Nephron progenitor cell (in vitro differentiated cells): ENCODE measurements around the gene RAPGEF1.
A peak's percentile ranks its signal among the peaks of the same experiment; 100 is the strongest.

Experiments
- DNase-seq: peaks from one replicate; pipeline ENCODE4 v3.0.0; 2021
- H3K27ac Mint-ChIP-seq: 2 replicates; pipeline ENCODE4 v1.8.0; 2021; ENCODE audit warnings: mild to moderate bottlenecking, moderate library complexity, mixed read lengths
- H3K27me3 Mint-ChIP-seq: 2 replicates; pipeline ENCODE4 v1.8.0; 2021; ENCODE audit warnings: mild to moderate bottlenecking, low read depth, mixed read lengths; ENCODE audit not compliant: poor library complexity
- H3K36me3 Mint-ChIP-seq: 2 replicates; pipeline ENCODE4 v1.8.0; 2021; ENCODE audit warnings: low read depth, mixed read lengths
- H3K4me1 Mint-ChIP-seq: 2 replicates; pipeline ENCODE4 v1.8.0; 2021; ENCODE audit warnings: mixed read lengths
- H3K4me3 Mint-ChIP-seq: 2 replicates; pipeline ENCODE4 v1.8.0; 2021; ENCODE audit warnings: mild to moderate bottlenecking, moderate library complexity, mixed read lengths
- H3K9me3 Mint-ChIP-seq: 2 replicates; pipeline ENCODE4 v1.8.0; 2021; ENCODE audit warnings: mild to moderate bottlenecking, moderate library complexity, mixed read lengths
- TF ChIP-seq, protein P1 (sequence below): fragments of 200-600 bp; sonication (generic); IDR thresholded peaks from 2 replicates; pipeline ENCODE4 v1.5.0; 2021; ENCODE audit warnings: antibody characterized with exemption

RAPGEF1 gene, protein sequence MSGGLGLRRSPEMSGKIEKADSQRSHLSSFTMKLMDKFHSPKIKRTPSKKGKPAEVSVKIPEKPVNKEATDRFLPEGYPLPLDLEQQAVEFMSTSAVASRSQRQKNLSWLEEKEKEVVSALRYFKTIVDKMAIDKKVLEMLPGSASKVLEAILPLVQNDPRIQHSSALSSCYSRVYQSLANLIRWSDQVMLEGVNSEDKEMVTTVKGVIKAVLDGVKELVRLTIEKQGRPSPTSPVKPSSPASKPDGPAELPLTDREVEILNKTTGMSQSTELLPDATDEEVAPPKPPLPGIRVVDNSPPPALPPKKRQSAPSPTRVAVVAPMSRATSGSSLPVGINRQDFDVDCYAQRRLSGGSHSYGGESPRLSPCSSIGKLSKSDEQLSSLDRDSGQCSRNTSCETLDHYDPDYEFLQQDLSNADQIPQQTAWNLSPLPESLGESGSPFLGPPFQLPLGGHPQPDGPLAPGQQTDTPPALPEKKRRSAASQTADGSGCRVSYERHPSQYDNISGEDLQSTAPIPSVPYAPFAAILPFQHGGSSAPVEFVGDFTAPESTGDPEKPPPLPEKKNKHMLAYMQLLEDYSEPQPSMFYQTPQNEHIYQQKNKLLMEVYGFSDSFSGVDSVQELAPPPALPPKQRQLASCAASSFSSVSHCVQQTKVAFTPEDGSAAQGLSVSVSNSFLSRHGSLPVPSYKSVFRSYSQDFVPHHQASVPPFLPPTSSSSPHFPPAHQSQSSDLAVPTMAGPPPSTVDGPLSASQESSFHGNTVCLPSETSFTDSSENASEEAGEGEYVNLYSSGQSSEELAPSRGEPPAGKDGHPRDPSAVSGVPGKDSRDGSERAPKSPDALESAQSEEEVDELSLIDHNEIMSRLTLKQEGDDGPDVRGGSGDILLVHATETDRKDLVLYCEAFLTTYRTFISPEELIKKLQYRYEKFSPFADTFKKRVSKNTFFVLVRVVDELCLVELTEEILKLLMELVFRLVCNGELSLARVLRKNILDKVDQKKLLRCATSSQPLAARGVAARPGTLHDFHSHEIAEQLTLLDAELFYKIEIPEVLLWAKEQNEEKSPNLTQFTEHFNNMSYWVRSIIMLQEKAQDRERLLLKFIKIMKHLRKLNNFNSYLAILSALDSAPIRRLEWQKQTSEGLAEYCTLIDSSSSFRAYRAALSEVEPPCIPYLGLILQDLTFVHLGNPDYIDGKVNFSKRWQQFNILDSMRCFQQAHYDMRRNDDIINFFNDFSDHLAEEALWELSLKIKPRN (N-terminal part only)

DNA sequence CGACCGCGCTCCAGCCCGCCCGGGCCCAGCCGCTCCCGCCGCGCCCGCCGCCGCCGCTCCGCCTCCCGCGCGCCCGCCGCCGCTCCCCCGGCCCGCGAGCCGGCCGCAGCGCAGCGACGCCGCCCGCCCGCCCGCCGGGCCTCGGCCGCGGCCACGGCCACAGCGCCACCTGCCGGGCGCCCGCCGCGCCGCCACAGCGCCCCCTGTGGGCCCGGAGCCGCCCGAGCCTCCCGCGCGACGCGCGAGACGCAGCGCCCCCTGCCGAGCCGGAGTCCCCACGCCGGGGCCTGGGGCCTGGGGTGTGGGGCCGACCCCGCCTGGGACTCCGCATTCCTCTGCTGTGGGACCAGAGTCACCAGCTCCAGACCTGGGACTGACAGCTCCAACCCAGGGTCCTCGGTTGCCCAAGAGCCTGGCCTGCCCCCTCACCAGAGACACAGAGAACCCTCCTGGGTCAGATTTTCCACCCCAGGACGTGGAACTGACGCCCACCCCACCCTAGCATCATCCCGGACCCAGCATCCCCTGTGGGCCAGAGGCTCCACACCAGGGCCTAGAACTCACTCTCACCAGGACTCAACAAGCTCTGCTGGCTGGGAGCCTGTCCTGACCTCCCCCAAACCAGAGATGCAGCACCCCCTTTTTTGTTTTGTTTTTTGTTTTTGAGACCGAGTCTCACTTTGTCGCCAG, at the start of gene RAPGEF1:
TSS of gene RAPGEF1 (minus strand) at position 118 of the 690 bp plus-strand sequence. CDS start 246 bp downstream, outside the sequence.
- Mint-ChIP-seq H3K27me3 (peaks cover 10% of the 10 kb centered on the region), H3K9me3 (peaks cover 5% of the 10 kb centered on the region), H3K27ac (peak within 1 kb of the TSS; percentile 85), H3K36me3 (peaks cover 4% of the 10 kb centered on the region), H3K4me3 (peak within 1 kb of the TSS; percentile 89), H3K4me1 (peaks cover 33% of the 10 kb centered on the region)
- peak; percentile 86 for DNase-seq
- TF ChIP-seq, protein P1, sequence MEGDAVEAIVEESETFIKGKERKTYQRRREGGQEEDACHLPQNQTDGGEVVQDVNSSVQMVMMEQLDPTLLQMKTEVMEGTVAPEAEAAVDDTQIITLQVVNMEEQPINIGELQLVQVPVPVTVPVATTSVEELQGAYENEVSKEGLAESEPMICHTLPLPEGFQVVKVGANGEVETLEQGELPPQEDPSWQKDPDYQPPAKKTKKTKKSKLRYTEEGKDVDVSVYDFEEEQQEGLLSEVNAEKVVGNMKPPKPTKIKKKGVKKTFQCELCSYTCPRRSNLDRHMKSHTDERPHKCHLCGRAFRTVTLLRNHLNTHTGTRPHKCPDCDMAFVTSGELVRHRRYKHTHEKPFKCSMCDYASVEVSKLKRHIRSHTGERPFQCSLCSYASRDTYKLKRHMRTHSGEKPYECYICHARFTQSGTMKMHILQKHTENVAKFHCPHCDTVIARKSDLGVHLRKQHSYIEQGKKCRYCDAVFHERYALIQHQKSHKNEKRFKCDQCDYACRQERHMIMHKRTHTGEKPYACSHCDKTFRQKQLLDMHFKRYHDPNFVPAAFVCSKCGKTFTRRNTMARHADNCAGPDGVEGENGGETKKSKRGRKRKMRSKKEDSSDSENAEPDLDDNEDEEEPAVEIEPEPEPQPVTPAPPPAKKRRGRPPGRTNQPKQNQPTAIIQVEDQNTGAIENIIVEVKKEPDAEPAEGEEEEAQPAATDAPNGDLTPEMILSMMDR = peak; percentile 54

DNA sequence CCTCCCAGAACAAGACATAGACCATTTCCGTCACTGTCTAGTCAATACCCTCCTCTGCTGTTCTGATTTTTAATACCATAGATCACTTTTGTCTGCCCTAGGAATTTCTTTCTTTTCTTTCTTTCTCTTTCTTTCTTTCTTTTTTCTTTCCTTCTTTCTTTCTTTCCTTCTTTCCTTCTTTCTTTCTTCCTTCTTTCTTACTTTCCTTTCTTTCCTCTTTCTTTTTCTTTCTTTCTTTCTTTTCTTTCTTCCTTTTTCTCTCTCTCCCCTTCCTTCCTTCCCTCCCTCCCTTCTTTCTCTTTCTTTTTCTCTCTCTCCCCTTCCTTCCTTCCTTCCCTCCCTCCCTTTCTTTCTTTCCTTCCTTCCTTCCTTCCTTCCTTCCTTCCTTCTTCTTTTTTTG, 49.0 kb upstream of the RAPGEF1 start:
- H3K4me3 Mint-ChIP-seq = no peak overlapping the region
- no peaks in the 10 kb centered on the region for H3K36me3 Mint-ChIP-seq
- H3K4me1 Mint-ChIP-seq = no peaks in the 10 kb centered on the region
- no peak overlapping the region for H3K27ac Mint-ChIP-seq
- TF ChIP-seq, protein P1 = no peak
- DNase-seq = no peak
- H3K27me3 Mint-ChIP-seq = peaks cover 59% of the 10 kb centered on the region
- H3K9me3 Mint-ChIP-seq = peaks cover 8% of the 10 kb centered on the region

DNA sequence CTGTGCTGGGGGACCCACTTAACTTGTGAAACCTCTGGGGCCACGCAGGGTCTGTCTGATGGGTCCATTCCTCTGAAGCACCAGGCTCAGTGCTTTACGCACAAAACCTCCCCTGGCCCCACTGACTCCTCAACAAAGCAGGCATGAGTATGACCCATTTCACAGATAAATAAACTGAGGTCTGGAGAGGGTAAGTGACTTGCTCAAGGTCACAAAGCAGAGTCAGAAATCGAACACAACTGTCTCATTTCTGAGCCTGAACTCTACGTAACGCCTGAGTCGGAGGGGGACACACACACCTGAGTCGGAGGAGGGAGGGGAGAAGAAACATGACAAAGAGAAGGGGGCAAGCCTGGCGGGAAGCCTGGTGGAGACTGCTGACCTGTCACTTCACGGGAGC, 48.0 kb upstream of the RAPGEF1 start:
- Mint-ChIP-seq H3K27me3 (peaks cover 65% of the 10 kb centered on the region), H3K4me3 (no peak overlapping the region), H3K27ac (no peak overlapping the region), H3K36me3 (no peaks in the 10 kb centered on the region), H3K9me3 (peaks cover 14% of the 10 kb centered on the region), H3K4me1 (no peaks in the 10 kb centered on the region)
- no peak for DNase-seq
- TF ChIP-seq, protein P1 = no peak

DNA sequence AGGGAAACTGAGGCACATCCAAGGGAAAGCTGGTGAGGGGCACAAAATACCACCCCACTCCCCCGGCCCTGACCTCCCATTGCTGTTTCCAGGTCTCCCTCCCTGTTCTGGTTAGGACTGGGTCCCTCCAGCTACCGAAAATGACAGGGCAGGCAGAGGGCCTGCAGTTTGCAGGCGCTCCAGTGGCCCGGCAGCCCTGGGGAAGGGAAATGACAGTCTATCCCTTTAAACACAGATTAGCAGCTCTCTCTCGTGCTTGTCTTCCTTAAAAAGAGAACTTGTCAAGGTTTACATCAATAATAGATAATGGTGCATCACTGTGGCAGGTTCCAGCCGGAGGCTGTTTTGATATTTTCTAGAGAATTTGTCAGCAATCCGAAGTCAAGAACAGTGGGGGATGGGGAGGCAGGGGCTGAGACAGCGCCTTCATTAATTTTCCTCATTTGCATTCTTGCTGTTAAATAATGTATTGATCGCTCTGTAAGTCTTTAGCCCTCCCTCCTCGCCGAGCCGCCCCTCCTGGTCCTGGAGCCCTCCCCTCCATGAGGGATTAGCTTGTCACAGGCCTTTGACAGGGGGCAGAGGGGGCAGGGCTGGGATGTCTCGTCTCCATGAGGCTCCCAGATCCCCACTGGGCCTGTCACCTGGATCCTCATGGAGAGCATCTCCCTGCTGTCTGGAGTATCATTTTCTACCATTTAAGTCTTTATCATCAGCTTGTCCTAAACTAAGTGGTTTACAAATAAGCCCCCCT, 45.0 kb upstream of the RAPGEF1 start:
- Mint-ChIP-seq H3K9me3 (peaks cover 17% of the 10 kb centered on the region), H3K4me1 (no peaks in the 10 kb centered on the region), H3K27me3 (peaks cover 82% of the 10 kb centered on the region), H3K27ac (no peak overlapping the region), H3K36me3 (no peaks in the 10 kb centered on the region), H3K4me3 (no peak overlapping the region)
- DNase-seq = no peak
- TF ChIP-seq, protein P1 = no peak

DNA sequence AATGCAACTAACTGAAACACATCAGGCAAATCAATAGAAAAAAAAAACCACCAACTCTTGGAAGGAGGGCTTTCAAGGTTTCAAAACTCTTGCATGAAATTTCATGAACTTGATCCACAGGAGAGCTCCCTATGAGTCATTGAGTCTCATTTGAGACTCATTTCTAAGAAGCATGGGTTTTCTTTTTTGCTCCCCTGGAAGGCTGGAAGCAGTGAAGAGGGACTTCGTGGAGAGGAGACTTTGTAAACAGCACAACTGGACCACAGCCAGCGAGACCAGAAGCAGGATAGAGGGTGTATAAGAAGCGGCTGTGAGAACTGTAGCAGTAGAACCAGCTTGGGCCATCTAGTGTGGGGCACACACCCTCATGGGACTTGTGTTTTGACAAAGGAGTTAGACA, 41.2 kb upstream of the RAPGEF1 start:
- H3K9me3 Mint-ChIP-seq = peaks cover 18% of the 10 kb centered on the region
- H3K4me3 Mint-ChIP-seq = no peak overlapping the region
- no peaks in the 10 kb centered on the region for H3K36me3 Mint-ChIP-seq
- peaks cover 65% of the 10 kb centered on the region for H3K27me3 Mint-ChIP-seq
- no peak overlapping the region for H3K27ac Mint-ChIP-seq
- TF ChIP-seq, protein P1 = no peak
- no peaks in the 10 kb centered on the region for H3K4me1 Mint-ChIP-seq
- no peak for DNase-seq
